Caco-2 (cell line): ENCODE measurements around the gene CYRIA. TPM values are rescaled to one million over a fixed set of nuclear protein-coding genes. Genes with fewer than 3 reads are reported as not detected.

Experiments
- Bru-seq: library from RNA; stranded (reverse); fragments of 400-500 nt; gene quantifications from one replicate; lab custom pipeline; 2021; lab: Mats Ljungman, UMichigan
- BruChase-seq, 2 experiments: library from RNA; stranded (reverse); fragments of 400-500 nt; gene quantifications; one replicate each; lab custom pipeline; 2021; lab: Mats Ljungman, UMichigan
- BruUV-seq: library from RNA; stranded (reverse); fragments of 400-500 nt; replicated peaks from 2 replicates; lab custom pipeline; 2021; lab: Mats Ljungman, UMichigan
- CTCF ChIA-PET: fragments of 300-600 bp; sonication (Branson Sonifier 250); formaldehyde crosslinking; loops from one replicate; lab custom pipeline; 2022; ENCODE audit warnings: antibody characterized with exemption; lab: Charles Lee
- POLR2A ChIA-PET: fragments of 300-600 bp; sonication (Branson Sonifier 250); formaldehyde crosslinking; loops from one replicate; lab custom pipeline; 2022; ENCODE audit warnings: antibody characterized with exemption; lab: Charles Lee
- DNase-seq, 2 experiments: peaks; one replicate each; pipeline versions ENCODE4 v3.0.0 to v3.0.0-alpha.2; 2020 to 2022
- H3K27me3 ChIP-seq: replicated peaks from 2 replicates; pipeline ENCODE4 v1.6.0; 2011; ENCODE audit warnings: low read length; ENCODE audit not compliant: control insufficient read depth, insufficient read depth
- H3K36me3 ChIP-seq: 2 replicates; pipeline ENCODE4 v1.5.1; 2011; ENCODE audit warnings: low read length; ENCODE audit not compliant: control insufficient read depth, insufficient read depth
- H3K4me1 ChIP-seq: fragments of 250-450 bp; sonication (Bioruptor Pico); 2 replicates; pipeline ENCODE4 v1.5.1; 2020; ENCODE audit warnings: mild to moderate bottlenecking
- H3K4me3 ChIP-seq: 2 replicates; pipeline ENCODE4 v1.5.1; 2011; ENCODE audit warnings: low read depth, mild to moderate bottlenecking, control low read depth, low read length
- H3K9me3 ChIP-seq: fragments of 250-450 bp; sonication (Bioruptor Pico); 2 replicates; pipeline ENCODE4 v1.5.1; 2020; ENCODE audit warnings: mild to moderate bottlenecking, moderate library complexity
- H3K27ac Mint-ChIP-seq: one replicate; pipeline ENCODE4 v1.8.0; 2022; ENCODE audit warnings: mixed read lengths; ENCODE audit not compliant: unreplicated experiment
- H3K27me3 Mint-ChIP-seq: one replicate; pipeline ENCODE4 v1.8.0; 2022; ENCODE audit warnings: mixed read lengths; ENCODE audit not compliant: insufficient read depth, unreplicated experiment
- H3K36me3 Mint-ChIP-seq: one replicate; pipeline ENCODE4 v1.8.0; 2022; ENCODE audit warnings: mild to moderate bottlenecking, mixed read lengths; ENCODE audit not compliant: insufficient read depth, unreplicated experiment
- H3K4me1 Mint-ChIP-seq: one replicate; pipeline ENCODE4 v1.8.0; 2022; ENCODE audit warnings: low read depth, mixed read lengths; ENCODE audit not compliant: unreplicated experiment
- H3K4me3 Mint-ChIP-seq: one replicate; pipeline ENCODE4 v1.8.0; 2022; ENCODE audit warnings: mild to moderate bottlenecking, moderate library complexity, mixed read lengths; ENCODE audit not compliant: unreplicated experiment
- H3K9me3 Mint-ChIP-seq: one replicate; pipeline ENCODE4 v1.8.0; 2022; ENCODE audit warnings: mixed read lengths; ENCODE audit not compliant: unreplicated experiment
- intact Hi-C: fragments of 100-400 bp; cut with micrococcal nuclease; formaldehyde crosslinking; loops from one replicate; pipeline ENCODE4 v1.10.0; 2022; ENCODE audit not compliant: unreplicated experiment
- long read RNA-seq: library from polyadenylated mRNA; stranded (forward); transcript quantifications from one replicate; pipeline ENCODE4 v2.0.0, GENCODE V29; 2022
- total RNA-seq: library from RNA; stranded (reverse); gene quantifications from 2 replicates; pipeline ENCODE4 v1.2.3, GENCODE V29; 2022
- TF ChIP-seq, protein P1 (sequence below), 2 experiments: fragments of 200-600 bp in 1 of 2; IDR thresholded peaks; 1 replicate in 1 of 2; 2 replicates in 1 of 2; pipeline versions ENCODE4 v1.5.1 to v1.8.0; 2011 to 2022; ENCODE audit warnings: antibody characterized with exemption in 1 of 2, control low read depth in 1 of 2, inconsistent platforms in 1 of 2, low read depth in 1 of 2, low read length in 1 of 2, mild to moderate bottlenecking in 1 of 2, moderate library complexity in 1 of 2; ENCODE audit not compliant: insufficient read depth in 1 of 2, severe bottlenecking in 1 of 2, unreplicated experiment in 1 of 2

The CYRIA gene
- total RNA-seq (0.20 and 0.26 TPM in 2 replicates), Bru-seq, nascent RNA (percentile 25 among the genes with signal in this experiment), BruChase-seq, experiment 1, labeled RNA remaining after a 2-hour chase (percentile 16 among the genes with signal in this experiment), BruChase-seq, experiment 2, labeled RNA remaining after a 6-hour chase (percentile 13 among the genes with signal in this experiment)
- long read RNA-seq = 0 reads

DNA sequence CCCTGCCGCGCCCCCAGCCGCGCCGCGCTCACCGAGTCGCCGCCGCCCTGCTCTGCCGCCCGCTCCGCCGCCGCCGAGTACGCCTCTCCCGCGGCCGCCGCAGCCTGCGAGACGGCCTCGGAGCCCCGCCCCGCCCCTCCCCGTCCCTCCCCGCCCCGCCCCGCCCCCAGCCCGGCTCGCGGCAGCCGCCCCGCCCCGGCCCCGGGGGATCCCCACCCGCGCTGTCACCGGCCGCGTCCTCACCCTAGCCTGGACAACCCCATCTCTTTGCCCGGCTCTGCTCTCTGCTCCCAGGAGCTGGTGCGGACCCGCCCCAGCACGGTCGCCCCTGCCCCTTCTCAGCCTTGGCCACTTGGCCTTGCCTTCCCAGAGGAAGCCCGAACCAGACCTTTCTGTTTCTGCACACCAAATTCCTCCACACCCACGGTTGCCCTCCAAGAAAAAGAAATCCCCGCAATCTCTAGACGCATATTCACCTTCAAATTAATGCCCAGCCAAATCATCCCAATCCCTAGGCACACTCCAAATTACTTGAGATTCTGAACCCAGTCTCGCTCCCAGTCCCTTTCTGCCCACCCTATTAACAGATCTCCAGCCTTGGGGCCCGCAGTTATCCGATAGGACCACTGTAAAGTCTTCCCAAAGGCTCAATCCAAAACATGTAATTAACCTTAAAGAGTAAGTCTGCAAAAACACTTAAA, at the start of gene CYRIA:
Gene CYRIA (minus strand): TSS at position 87 of the 701 bp plus-strand sequence. CDS start 77,715 bp downstream, outside the sequence.
- no TSS peak for BruUV-seq
- H3K36me3 Mint-ChIP-seq = no peaks in the 10 kb centered on the region
- ChIA-PET POLR2A (no interaction called here), CTCF (interaction anchor here (1.4 kb wide), 1 partner anchor 52 kb away, joined by 5 read pairs; no protein-coding TSS in a partner anchor)
- peak; percentile 45 to 57 for DNase-seq
- intact Hi-C loops = no loop called here
- H3K4me3 Mint-ChIP-seq = peak within 1 kb of the TSS; percentile 74
- H3K9me3 Mint-ChIP-seq = no peaks in the 10 kb centered on the region
- H3K27me3 Mint-ChIP-seq = peaks cover 33% of the 10 kb centered on the region
- H3K9me3 ChIP-seq = no peaks in the 10 kb centered on the region
- peaks cover 9% of the 10 kb centered on the region for H3K4me1 Mint-ChIP-seq
- H3K27ac Mint-ChIP-seq = no peak within 1 kb of the TSS
- TF ChIP-seq, protein P1, sequence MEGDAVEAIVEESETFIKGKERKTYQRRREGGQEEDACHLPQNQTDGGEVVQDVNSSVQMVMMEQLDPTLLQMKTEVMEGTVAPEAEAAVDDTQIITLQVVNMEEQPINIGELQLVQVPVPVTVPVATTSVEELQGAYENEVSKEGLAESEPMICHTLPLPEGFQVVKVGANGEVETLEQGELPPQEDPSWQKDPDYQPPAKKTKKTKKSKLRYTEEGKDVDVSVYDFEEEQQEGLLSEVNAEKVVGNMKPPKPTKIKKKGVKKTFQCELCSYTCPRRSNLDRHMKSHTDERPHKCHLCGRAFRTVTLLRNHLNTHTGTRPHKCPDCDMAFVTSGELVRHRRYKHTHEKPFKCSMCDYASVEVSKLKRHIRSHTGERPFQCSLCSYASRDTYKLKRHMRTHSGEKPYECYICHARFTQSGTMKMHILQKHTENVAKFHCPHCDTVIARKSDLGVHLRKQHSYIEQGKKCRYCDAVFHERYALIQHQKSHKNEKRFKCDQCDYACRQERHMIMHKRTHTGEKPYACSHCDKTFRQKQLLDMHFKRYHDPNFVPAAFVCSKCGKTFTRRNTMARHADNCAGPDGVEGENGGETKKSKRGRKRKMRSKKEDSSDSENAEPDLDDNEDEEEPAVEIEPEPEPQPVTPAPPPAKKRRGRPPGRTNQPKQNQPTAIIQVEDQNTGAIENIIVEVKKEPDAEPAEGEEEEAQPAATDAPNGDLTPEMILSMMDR (IDR thresholded peaks at IDR 0.05; ENCODE audit: insufficient read depth in 1 of 2, low read depth in 1 of 2, low read length in 1 of 2, severe bottlenecking in 1 of 2, unreplicated experiment in 1 of 2) = no peak
- peaks cover 10% of the 10 kb centered on the region for H3K27me3 ChIP-seq
- peak within 1 kb of the TSS; percentile 37 for H3K4me3 ChIP-seq
- no peaks in the 10 kb centered on the region for H3K36me3 ChIP-seq
- peaks cover 11% of the 10 kb centered on the region for H3K4me1 ChIP-seq

- Histone ChIP-seq H3K4me3 (no peak overlapping the region), H3K9me3 (no peaks in the 10 kb centered on the region), H3K27me3 (peaks cover 3% of the 10 kb centered on the region; the same call in 1 of the 2 replicates), H3K36me3 (no peaks in the 10 kb centered on the region), H3K4me1 (no peaks in the 10 kb centered on the region)
- Mint-ChIP-seq H3K4me1 (no peaks in the 10 kb centered on the region), H3K4me3 (no peak overlapping the region), H3K27ac (no peak overlapping the region), H3K36me3 (no peaks in the 10 kb centered on the region), H3K27me3 (peaks cover 25% of the 10 kb centered on the region), H3K9me3 (no peaks in the 10 kb centered on the region)
- no TSS peak for BruUV-seq
- POLR2A ChIA-PET = no interaction called here
- CTCF ChIA-PET = no interaction called here
- TF ChIP-seq, protein P1 (IDR thresholded peaks at IDR 0.05; ENCODE audit: insufficient read depth in 1 of 2, low read depth in 1 of 2, low read length in 1 of 2, severe bottlenecking in 1 of 2, unreplicated experiment in 1 of 2) = no peak
- no peak for DNase-seq
- intact Hi-C loops = no loop called here
Measured at GRCh38 chr2:16713011-16713423, 47.4 kb upstream of the CYRIA start.

DNA sequence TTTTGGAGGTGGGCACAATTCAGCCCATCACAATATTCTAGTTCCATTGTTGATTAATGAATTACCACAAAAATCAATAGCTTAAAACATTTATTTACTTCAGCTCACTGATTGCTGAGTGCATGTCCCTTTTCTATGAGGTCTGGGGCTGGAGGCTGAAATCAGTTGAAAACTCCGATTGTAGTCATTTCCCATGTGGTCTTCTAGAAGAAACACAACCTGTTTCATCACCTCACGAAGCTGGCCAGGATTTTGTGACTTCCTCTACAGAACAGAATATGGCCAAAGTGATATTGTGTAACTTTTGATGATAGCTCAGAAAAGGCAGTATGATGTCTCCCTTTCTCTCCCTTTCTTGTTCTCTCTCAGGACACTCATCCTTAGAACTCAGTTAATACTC, 44.1 kb upstream of the CYRIA start:
- Mint-ChIP-seq H3K36me3 (no peaks in the 10 kb centered on the region), H3K27ac (no peak overlapping the region), H3K4me1 (no peaks in the 10 kb centered on the region), H3K4me3 (no peak overlapping the region), H3K27me3 (peaks cover 28% of the 10 kb centered on the region), H3K9me3 (no peaks in the 10 kb centered on the region)
- intact Hi-C loops = no loop called here
- ChIA-PET CTCF (no interaction called here), POLR2A (no interaction called here)
- no peaks in the 10 kb centered on the region for H3K36me3 ChIP-seq
- TF ChIP-seq, protein P1 (IDR thresholded peaks at IDR 0.05; ENCODE audit: insufficient read depth in 1 of 2, low read depth in 1 of 2, low read length in 1 of 2, severe bottlenecking in 1 of 2, unreplicated experiment in 1 of 2) = no peak
- H3K4me3 ChIP-seq = no peak overlapping the region
- BruUV-seq = no TSS peak
- no peaks in the 10 kb centered on the region for H3K4me1 ChIP-seq
- no peaks in the 10 kb centered on the region for H3K27me3 ChIP-seq
- no peaks in the 10 kb centered on the region for H3K9me3 ChIP-seq
- no peak for DNase-seq
